OCI-LY1 (cell line): ENCODE results near the gene C2orf72.

Source experiments
- H2AFZ ChIP-seq: fragments of 200-600 bp; sonication (generic), shearing (Covaris generic); 2 replicates; pipeline ENCODE4 v1.6.0; 2014; ENCODE audit warnings: antibody characterized with exemption, mild to moderate bottlenecking, low read length
- H3F3A ChIP-seq: fragments of 200-600 bp; sonication (generic), shearing (Covaris generic); 2 replicates; pipeline ENCODE4 v1.6.0; 2014; ENCODE audit warnings: mild to moderate bottlenecking, antibody characterized with exemption, low read length, moderate library complexity; ENCODE audit not compliant: insufficient read depth
- H3K27ac ChIP-seq: fragments of 200-600 bp; sonication (generic); 2 replicates; pipeline ENCODE4 v1.5.1; 2014; ENCODE audit warnings: low read length, mixed run types, mild to moderate bottlenecking, low read depth; ENCODE audit not compliant: poor library complexity, severe bottlenecking
- H3K27me3 ChIP-seq: fragments of 200-600 bp; sonication (generic); 2 replicates; pipeline ENCODE4 v1.6.0; 2014; ENCODE audit warnings: antibody characterized with exemption, mild to moderate bottlenecking, low read length, moderate library complexity; ENCODE audit not compliant: insufficient read depth
- H3K36me3 ChIP-seq: fragments of 200-600 bp; sonication (generic); 2 replicates; pipeline ENCODE4 v1.6.1; 2014; ENCODE audit warnings: mild to moderate bottlenecking, antibody characterized with exemption, low read length, moderate library complexity, mixed read lengths; ENCODE audit not compliant: insufficient read depth
- H3K4me1 ChIP-seq: fragments of 200-600 bp; sonication (generic); 2 replicates; pipeline ENCODE4 v1.5.1; 2014; ENCODE audit warnings: mild to moderate bottlenecking, low read length, moderate library complexity; ENCODE audit not compliant: insufficient read depth, severe bottlenecking
- H3K4me2 ChIP-seq: fragments of 200-600 bp; sonication (generic), shearing (Covaris generic); 2 replicates; pipeline ENCODE4 v1.6.1; 2014; ENCODE audit warnings: low read length
- H3K4me3 ChIP-seq: fragments of 200-600 bp; sonication (generic); 2 replicates; pipeline ENCODE4 v1.5.1; 2014; ENCODE audit warnings: low read length, low read depth, mild to moderate bottlenecking, mixed read lengths; ENCODE audit not compliant: poor library complexity, severe bottlenecking
- H3K79me2 ChIP-seq: fragments of 200-600 bp; shearing (Covaris generic); 2 replicates; pipeline ENCODE4 v1.6.1; 2016; ENCODE audit warnings: mixed run types, low read length, mixed read lengths; ENCODE audit not compliant: insufficient read depth
- H3K9ac ChIP-seq: fragments of 200-600 bp; sonication (generic), shearing (Covaris generic); 2 replicates; pipeline ENCODE4 v1.6.1; 2014; ENCODE audit warnings: mild to moderate bottlenecking, low read length, mixed read lengths
- H3K9me2 ChIP-seq: fragments of 200-600 bp; sonication (generic), shearing (Covaris generic); 2 replicates; pipeline ENCODE4 v1.6.1; 2014; ENCODE audit warnings: low read depth, mild to moderate bottlenecking, low read length, mixed read lengths
- H3K9me3 ChIP-seq: fragments of 200-600 bp; shearing (Covaris generic); 2 replicates; pipeline ENCODE4 v1.6.1; 2014; ENCODE audit warnings: low read length, mixed read lengths
- H4K20me1 ChIP-seq: fragments of 200-600 bp; sonication (generic), shearing (Covaris generic); 2 replicates; pipeline ENCODE4 v1.6.0; 2016; ENCODE audit warnings: mild to moderate bottlenecking, low read length; ENCODE audit not compliant: insufficient read depth
- CTCF ChIP-seq: fragments of 200-600 bp; sonication (generic), shearing (Covaris generic); IDR thresholded peaks from 2 replicates; pipeline ENCODE4 v1.5.1; 2017; ENCODE audit warnings: mild to moderate bottlenecking, antibody characterized with exemption, low read length, moderate library complexity, mixed read lengths
- EZH2 ChIP-seq: fragments of 200-600 bp; sonication (generic), shearing (Covaris generic); IDR thresholded peaks from 2 replicates; pipeline ENCODE4 v1.8.0; 2017; ENCODE audit warnings: borderline replicate concordance, mixed run types, mild to moderate bottlenecking, antibody characterized with exemption, low read length, moderate library complexity, mixed read lengths

The C2orf72 gene

DNA sequence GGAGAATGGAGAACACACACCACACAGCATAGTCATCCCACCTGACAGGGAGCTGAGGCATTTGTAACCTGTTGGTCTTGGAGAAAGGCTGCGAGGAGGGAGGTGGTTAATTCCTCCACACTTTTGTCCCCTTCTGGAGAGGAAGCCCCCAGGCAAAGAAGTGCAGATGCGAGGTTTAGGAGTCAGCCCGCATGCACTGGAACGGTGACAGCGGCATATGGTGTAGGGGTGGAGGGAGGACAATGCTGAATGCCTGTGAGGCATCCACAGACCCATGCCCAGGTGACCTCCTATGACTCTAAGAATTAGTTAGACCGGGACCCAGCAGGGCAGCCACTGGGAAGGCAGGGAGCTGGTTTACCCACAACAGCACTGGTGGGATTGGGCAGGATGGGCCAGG, 29.2 kb upstream of the C2orf72 start:
- Histone ChIP-seq H3K4me3 (no peak overlapping the region), H3K9me2 (no peaks in the 10 kb centered on the region), H3F3A (no peaks in the 10 kb centered on the region), H3K4me1 (no peaks in the 10 kb centered on the region), H3K27me3 (peaks cover 8% of the 10 kb centered on the region; the same call in 1 of the 2 replicates), H2AFZ (no peak overlapping the region), H3K27ac (no peak overlapping the region), H4K20me1 (no peaks in the 10 kb centered on the region), H3K36me3 (no peaks in the 10 kb centered on the region), H3K9ac (no peak overlapping the region), H3K79me2 (no peaks in the 10 kb centered on the region), H3K4me2 (no peak overlapping the region), H3K9me3 (no peaks in the 10 kb centered on the region)
- TF ChIP-seq CTCF, result no peak
- TF ChIP-seq EZH2, result no peak

DNA sequence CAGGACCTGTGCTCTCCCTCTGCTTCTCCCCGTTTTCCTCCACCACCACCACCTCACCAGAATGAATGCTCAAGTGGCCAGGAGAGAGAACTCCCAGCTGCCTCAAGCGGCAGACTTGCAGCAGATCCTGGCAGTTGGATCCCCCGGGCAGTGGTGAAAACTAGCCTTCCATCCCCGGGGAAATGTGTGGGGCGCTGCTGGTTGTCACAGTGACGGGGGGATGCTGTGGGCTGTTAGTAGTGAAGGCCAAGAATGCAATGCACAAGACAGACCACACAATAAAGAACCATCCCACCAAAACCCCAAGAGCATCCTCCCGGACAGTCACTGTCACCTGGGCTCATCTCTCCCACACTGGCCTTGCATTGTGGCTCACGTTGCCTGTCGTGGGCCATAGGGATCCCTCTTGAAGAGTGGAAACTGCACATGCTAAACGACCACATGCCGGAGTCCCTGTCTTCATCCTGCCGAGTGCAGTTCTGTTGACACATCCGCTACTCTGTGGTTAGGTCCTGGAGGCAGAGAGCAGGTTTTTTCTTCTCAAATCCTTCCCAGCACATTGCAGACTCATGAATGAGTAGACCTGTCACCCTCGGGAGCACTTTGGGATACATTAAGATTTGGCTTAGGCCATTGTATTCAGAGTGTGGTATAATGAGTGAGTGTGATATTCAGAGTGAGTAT, 27.9 kb upstream of the C2orf72 start:
- TF ChIP-seq EZH2 (no peak), CTCF (no peak)
- Histone ChIP-seq H3K27ac (no peak overlapping the region), H3K9me2 (no peaks in the 10 kb centered on the region), H2AFZ (no peak overlapping the region), H3K9ac (no peak overlapping the region), H3F3A (no peaks in the 10 kb centered on the region), H3K36me3 (no peaks in the 10 kb centered on the region), H3K9me3 (no peaks in the 10 kb centered on the region), H3K4me3 (no peak overlapping the region), H3K79me2 (no peaks in the 10 kb centered on the region), H3K27me3 (peaks cover 4% of the 10 kb centered on the region; the same call in 1 of the 2 replicates), H3K4me2 (no peak overlapping the region), H4K20me1 (no peaks in the 10 kb centered on the region), H3K4me1 (no peaks in the 10 kb centered on the region)

DNA sequence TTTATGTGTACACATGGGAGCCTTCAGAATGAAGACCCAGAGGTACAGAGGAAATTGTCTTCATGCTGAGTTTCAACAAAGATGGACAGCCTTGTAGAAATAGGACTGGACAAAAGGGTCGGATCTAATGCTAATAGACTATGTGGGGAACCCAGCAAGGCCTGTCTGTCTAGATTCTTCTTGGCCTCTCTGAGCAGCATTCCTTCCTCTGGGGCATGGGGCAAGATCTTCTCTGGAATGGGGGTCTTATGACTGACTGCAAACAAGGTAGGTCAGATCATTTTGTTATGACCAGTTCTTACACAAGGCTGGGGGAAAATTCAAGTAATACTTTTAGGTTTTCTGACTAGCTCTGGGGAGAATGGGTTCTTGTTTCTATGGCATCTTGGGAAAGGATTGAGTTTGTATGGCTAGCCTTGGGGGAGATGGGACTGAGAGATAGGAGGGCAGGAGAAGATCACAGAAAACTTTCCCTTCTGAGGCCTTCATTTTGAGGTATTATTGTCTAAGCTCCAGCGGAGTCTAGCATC, 27.1 kb upstream of the C2orf72 start:
- Histone ChIP-seq H3F3A (no peaks in the 10 kb centered on the region), H3K36me3 (no peaks in the 10 kb centered on the region), H4K20me1 (no peaks in the 10 kb centered on the region), H3K9ac (no peak overlapping the region), H3K4me1 (no peaks in the 10 kb centered on the region), H3K9me3 (no peaks in the 10 kb centered on the region), H3K4me2 (no peak overlapping the region), H3K27me3 (peaks cover 4% of the 10 kb centered on the region; the same call in 1 of the 2 replicates), H3K27ac (no peak overlapping the region), H3K79me2 (no peaks in the 10 kb centered on the region), H3K9me2 (no peaks in the 10 kb centered on the region), H2AFZ (no peak overlapping the region), H3K4me3 (no peak overlapping the region)
- TF ChIP-seq CTCF (no peak), EZH2 (no peak)
